Measurements from ENCODE around the gene GPX7. TPM values are rescaled to one million over a fixed set of nuclear protein-coding genes. Genes with fewer than 3 reads are reported as not detected.

Gene GPX7
- total RNA-seq, 1 experiment from 2014 or later, result not detected

DNA sequence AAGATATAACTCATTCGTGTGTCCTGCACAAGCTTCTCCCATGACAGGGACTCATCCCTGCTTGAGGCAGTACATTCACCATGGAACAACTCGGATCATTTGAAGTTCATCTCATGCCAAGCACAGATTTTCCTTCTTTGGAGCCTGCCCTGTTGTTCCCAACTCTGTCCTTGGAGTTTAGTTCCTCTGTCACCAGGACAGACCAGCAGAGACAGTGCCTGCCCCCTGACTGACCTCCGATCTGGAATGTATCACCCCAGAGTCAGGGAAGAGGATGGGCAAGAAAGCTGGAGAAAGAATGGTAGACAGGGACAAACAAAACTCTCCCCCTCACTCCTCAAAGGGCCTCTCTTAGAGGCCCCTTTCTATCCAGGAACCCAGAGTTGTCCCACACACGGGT is 35.8 kb downstream of the GPX7 start:
- Histone ChIP-seq H3K4me1 (replicated peaks; ENCODE audit: insufficient read depth) (peaks cover 9% of the 10 kb centered on the region), H3K27ac (no peak overlapping the region), H4K20me1 (ENCODE audit: insufficient read depth) (no peaks in the 10 kb centered on the region), H3K79me2 (ENCODE audit: low read depth) (no peaks in the 10 kb centered on the region), H2AFZ (no peak overlapping the region), H3K9me2 (ENCODE audit: insufficient read depth) (no peaks in the 10 kb centered on the region), H3K4me2 (no peak overlapping the region), H3K27me3 (ENCODE audit: insufficient read depth, low read depth) (no peaks in the 10 kb centered on the region), H3K9me3 (ENCODE audit: insufficient read depth, low read depth) (no peaks in the 10 kb centered on the region; the same call in 1 of the 2 replicates), H3K36me3 (ENCODE audit: low read depth) (no peaks in the 10 kb centered on the region), H3F3A (ENCODE audit: insufficient read depth, low read depth) (no peaks in the 10 kb centered on the region), H3K4me3 (no peak overlapping the region)
- no peak for DNase-seq
- POLR2A ChIA-PET (ENCODE audit: unreplicated experiment), result no interaction called here
- intact Hi-C loops (cut with micrococcal nuclease; ENCODE audit: unreplicated experiment), result no loop called here
- BruUV-seq (replicated peaks), result no TSS peak
- CTCF ChIA-PET, result interaction anchor here (0.6 kb wide), 2 partner anchors 25 to 80 kb away, joined by 3 to 9 read pairs; no protein-coding TSS in a partner anchor
- TF ChIP-seq, protein P1, sequence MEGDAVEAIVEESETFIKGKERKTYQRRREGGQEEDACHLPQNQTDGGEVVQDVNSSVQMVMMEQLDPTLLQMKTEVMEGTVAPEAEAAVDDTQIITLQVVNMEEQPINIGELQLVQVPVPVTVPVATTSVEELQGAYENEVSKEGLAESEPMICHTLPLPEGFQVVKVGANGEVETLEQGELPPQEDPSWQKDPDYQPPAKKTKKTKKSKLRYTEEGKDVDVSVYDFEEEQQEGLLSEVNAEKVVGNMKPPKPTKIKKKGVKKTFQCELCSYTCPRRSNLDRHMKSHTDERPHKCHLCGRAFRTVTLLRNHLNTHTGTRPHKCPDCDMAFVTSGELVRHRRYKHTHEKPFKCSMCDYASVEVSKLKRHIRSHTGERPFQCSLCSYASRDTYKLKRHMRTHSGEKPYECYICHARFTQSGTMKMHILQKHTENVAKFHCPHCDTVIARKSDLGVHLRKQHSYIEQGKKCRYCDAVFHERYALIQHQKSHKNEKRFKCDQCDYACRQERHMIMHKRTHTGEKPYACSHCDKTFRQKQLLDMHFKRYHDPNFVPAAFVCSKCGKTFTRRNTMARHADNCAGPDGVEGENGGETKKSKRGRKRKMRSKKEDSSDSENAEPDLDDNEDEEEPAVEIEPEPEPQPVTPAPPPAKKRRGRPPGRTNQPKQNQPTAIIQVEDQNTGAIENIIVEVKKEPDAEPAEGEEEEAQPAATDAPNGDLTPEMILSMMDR (conservative IDR thresholded peaks at IDR 0.05), result no peak

DNA sequence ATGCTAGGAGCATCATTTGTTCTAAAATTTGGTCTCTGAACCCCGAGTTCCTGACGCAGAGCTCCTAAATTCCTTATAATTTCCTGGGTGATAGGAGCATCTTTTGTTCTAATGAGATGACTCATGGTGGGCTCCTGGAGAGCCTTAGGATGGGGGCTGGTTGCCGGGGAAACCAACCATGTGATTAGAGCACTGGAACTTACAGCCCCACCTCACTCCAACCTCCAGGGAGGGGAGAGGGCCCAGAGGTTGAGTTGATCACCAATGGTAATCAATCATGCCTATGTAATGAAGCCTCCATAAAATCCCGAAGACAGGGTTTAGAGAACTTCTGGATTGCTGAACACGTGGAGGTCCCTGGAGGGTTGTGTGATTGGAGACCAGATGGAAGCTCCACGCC is 38.5 kb downstream of the GPX7 start:
- TF ChIP-seq, protein P1 (conservative IDR thresholded peaks at IDR 0.05), result no peak
- no peak for TF ChIP-seq EZH2 (IDR thresholded peaks at IDR 0.05; ENCODE audit: low read depth)
- POLR2A ChIA-PET (ENCODE audit: unreplicated experiment), result no interaction called here
- no TSS peak for BruUV-seq (replicated peaks)
- Histone ChIP-seq H4K20me1 (ENCODE audit: insufficient read depth) (no peaks in the 10 kb centered on the region), H3K9me2 (ENCODE audit: insufficient read depth) (no peaks in the 10 kb centered on the region), H3K36me3 (ENCODE audit: low read depth) (no peaks in the 10 kb centered on the region), H2AFZ (no peak overlapping the region), H3K4me2 (no peak overlapping the region), H3K27me3 (ENCODE audit: insufficient read depth, low read depth) (no peaks in the 10 kb centered on the region), H3K9me3 (ENCODE audit: insufficient read depth, low read depth) (no peaks in the 10 kb centered on the region), H3K4me3 (no peak overlapping the region), H3F3A (ENCODE audit: insufficient read depth, low read depth) (no peaks in the 10 kb centered on the region), H3K27ac (no peak overlapping the region), H3K79me2 (ENCODE audit: low read depth) (no peaks in the 10 kb centered on the region), H3K4me1 (replicated peaks; ENCODE audit: insufficient read depth) (peaks cover 1% of the 10 kb centered on the region)
- CTCF ChIA-PET, result no interaction called here
- DNase-seq, result no peak
- intact Hi-C loops (cut with micrococcal nuclease; ENCODE audit: unreplicated experiment), result no loop called here

DNA sequence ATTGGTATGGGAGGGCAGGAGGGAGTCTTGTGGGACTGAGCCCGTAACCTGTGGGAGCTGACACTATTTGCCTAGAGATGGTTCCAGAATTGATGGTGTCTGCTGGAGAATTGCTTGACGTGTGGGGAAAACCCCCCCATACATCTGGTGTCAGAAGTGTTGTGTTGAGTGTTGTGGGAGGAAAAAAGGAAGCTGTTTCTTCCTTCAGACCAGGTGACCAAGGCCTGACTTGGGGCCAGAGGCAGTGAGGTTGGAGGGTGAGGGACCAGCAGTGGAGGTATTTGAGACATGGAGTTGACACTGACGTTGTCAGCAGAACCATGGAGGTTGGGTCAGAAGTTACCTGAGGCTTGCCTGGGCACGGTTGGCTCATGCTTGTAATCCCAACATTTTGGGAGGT is 39.1 kb downstream of the GPX7 start:
- Histone ChIP-seq H3K27ac (no peak overlapping the region), H3K79me2 (ENCODE audit: low read depth) (no peaks in the 10 kb centered on the region), H3K27me3 (ENCODE audit: insufficient read depth, low read depth) (no peaks in the 10 kb centered on the region), H3K36me3 (ENCODE audit: low read depth) (no peaks in the 10 kb centered on the region), H3K9me3 (ENCODE audit: insufficient read depth, low read depth) (no peaks in the 10 kb centered on the region), H4K20me1 (ENCODE audit: insufficient read depth) (no peaks in the 10 kb centered on the region), H2AFZ (no peak overlapping the region), H3K4me3 (no peak overlapping the region), H3K4me2 (no peak overlapping the region), H3F3A (ENCODE audit: insufficient read depth, low read depth) (no peaks in the 10 kb centered on the region), H3K9me2 (ENCODE audit: insufficient read depth) (no peaks in the 10 kb centered on the region), H3K4me1 (replicated peaks; ENCODE audit: insufficient read depth) (no peaks in the 10 kb centered on the region)
- TF ChIP-seq, protein P1 (conservative IDR thresholded peaks at IDR 0.05), result no peak
- no peak for TF ChIP-seq EZH2 (IDR thresholded peaks at IDR 0.05; ENCODE audit: low read depth)
- POLR2A ChIA-PET (ENCODE audit: unreplicated experiment), result no interaction called here
- BruUV-seq (replicated peaks), result no TSS peak
- DNase-seq, result no peak
- intact Hi-C loops (cut with micrococcal nuclease; ENCODE audit: unreplicated experiment), result no loop called here
- CTCF ChIA-PET, result no interaction called here
